Dendritic cell treated with granulocyte-macrophage colony-stimulating factor and Interleukin-4, amounts not matched to agents 40 ng/mL and 50 ng/mL, for 4 days (primary cell): ENCODE data around the gene MAML2.

Experiments
- H3K27ac Mint-ChIP-seq: one replicate; pipeline ENCODE4 v1.8.0; 2022; ENCODE audit warnings: mild to moderate bottlenecking, mixed read lengths
- H3K27me3 Mint-ChIP-seq: one replicate; pipeline ENCODE4 v1.8.0; 2022; ENCODE audit warnings: mild to moderate bottlenecking, mixed read lengths
- H3K36me3 Mint-ChIP-seq: one replicate; pipeline ENCODE4 v1.8.0; 2022; ENCODE audit warnings: low read depth, mixed read lengths
- H3K4me1 Mint-ChIP-seq: one replicate; pipeline ENCODE4 v1.8.0; 2022; ENCODE audit warnings: low read depth, mixed read lengths
- H3K4me3 Mint-ChIP-seq: one replicate; pipeline ENCODE4 v1.8.0; 2022; ENCODE audit warnings: mild to moderate bottlenecking, moderate library complexity, mixed read lengths
- H3K9me3 Mint-ChIP-seq: one replicate; pipeline ENCODE4 v1.8.0; 2022; ENCODE audit warnings: mixed read lengths
- intact Hi-C: fragments of 100-400 bp; cut with micrococcal nuclease; formaldehyde crosslinking; loops from one replicate; pipeline ENCODE4 v1.15.0; 2022

MAML2 gene

GRCh38 chr11:96085319-96085930 lies 257.6 kb downstream of the MAML2 start:
- H3K27ac Mint-ChIP-seq: no peak overlapping the region
- no peaks in the 10 kb centered on the region for H3K9me3 Mint-ChIP-seq
- intact Hi-C loops: no loop called here
- H3K4me3 Mint-ChIP-seq: no peak overlapping the region
- no peaks in the 10 kb centered on the region for H3K4me1 Mint-ChIP-seq
- H3K27me3 Mint-ChIP-seq: no peaks in the 10 kb centered on the region
- H3K36me3 Mint-ChIP-seq: no peaks in the 10 kb centered on the region

- Mint-ChIP-seq H3K27ac (no peak overlapping the region), H3K9me3 (no peaks in the 10 kb centered on the region), H3K4me3 (no peak overlapping the region)
These were observed 258.2 kb downstream of the MAML2 start for GRCh38 chr11:96084610-96085318.

GRCh38 chr11:96082936-96083335 lies 260.1 kb downstream of the MAML2 start:
- Mint-ChIP-seq H3K4me3 (no peak overlapping the region), H3K27me3 (no peaks in the 10 kb centered on the region), H3K9me3 (no peaks in the 10 kb centered on the region), H3K36me3 (no peaks in the 10 kb centered on the region), H3K4me1 (peaks cover 7% of the 10 kb centered on the region), H3K27ac (no peak overlapping the region)
- intact Hi-C loops: no loop called here

More at GRCh38 chr11:96084610-96085318, 258.2 kb downstream of the MAML2 start:
- Mint-ChIP-seq H3K36me3 (no peaks in the 10 kb centered on the region), H3K27me3 (no peaks in the 10 kb centered on the region), H3K4me1 (peaks cover 2% of the 10 kb centered on the region)
- intact Hi-C loops: no loop called here

- H3K36me3 Mint-ChIP-seq: no peaks in the 10 kb centered on the region
- H3K27ac Mint-ChIP-seq: no peak overlapping the region
- H3K4me1 Mint-ChIP-seq: peaks cover 7% of the 10 kb centered on the region
- no peaks in the 10 kb centered on the region for H3K9me3 Mint-ChIP-seq
- intact Hi-C loops: no loop called here
- no peaks in the 10 kb centered on the region for H3K27me3 Mint-ChIP-seq
- no peak overlapping the region for H3K4me3 Mint-ChIP-seq
These were observed 260.7 kb downstream of the MAML2 start for GRCh38 chr11:96082002-96082899.

GRCh38 chr11:96081561-96081960 lies 261.4 kb downstream of the MAML2 start:
- intact Hi-C loops: no loop called here
- Mint-ChIP-seq H3K27me3 (no peaks in the 10 kb centered on the region), H3K4me1 (peaks cover 7% of the 10 kb centered on the region), H3K9me3 (no peaks in the 10 kb centered on the region), H3K4me3 (no peak overlapping the region), H3K27ac (no peak overlapping the region), H3K36me3 (no peaks in the 10 kb centered on the region)

DNA sequence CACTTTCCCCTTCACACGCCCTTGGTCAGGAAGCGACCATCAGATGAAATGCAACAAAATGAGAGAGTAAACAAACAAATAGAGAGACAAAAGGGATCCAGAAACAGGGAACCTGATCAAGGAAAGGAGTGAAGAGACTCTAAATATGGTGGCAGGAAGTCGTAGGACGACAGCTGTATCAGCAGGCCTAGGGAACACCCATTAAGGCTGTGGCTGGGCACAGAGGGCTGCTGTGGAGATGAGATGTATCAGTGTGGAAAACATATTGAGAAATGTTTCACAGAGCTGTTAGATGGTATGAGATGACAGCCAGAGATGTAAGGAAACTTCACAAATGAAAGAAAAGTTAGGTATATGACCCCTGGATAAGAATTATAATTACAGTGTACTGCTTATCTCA lies 263.3 kb downstream of the MAML2 start:
- Mint-ChIP-seq H3K36me3 (no peaks in the 10 kb centered on the region), H3K9me3 (no peaks in the 10 kb centered on the region), H3K4me1 (peaks cover 26% of the 10 kb centered on the region), H3K27ac (no peak overlapping the region), H3K27me3 (no peaks in the 10 kb centered on the region), H3K4me3 (no peak overlapping the region)
- intact Hi-C loops: no loop called here

DNA sequence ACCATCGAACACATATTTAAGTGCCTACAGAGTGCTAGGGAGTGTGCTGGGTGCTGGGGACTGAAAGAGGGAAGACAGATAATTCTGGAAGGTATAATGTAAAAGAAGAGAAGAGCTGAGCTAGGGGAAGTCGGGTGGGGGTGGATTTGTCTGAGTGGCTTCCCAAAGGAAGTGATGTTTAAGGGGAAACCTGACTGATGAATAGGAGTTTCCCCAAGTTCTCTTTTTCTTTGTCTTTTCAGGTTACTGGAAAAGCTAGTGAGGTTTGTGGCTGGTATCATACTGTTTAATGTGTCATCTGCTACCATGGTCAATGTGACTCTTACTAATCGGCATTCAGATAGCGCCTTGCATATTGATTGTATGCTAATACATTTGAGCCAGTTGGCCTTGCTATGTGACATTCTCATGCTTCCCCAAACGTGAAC lies 267.4 kb downstream of the MAML2 start:
- intact Hi-C loops: no loop called here

GRCh38 chr11:96074551-96075310 lies 268.3 kb downstream of the MAML2 start:
- intact Hi-C loops: no loop called here
- Mint-ChIP-seq H3K27ac (no peak overlapping the region), H3K36me3 (no peaks in the 10 kb centered on the region), H3K4me1 (peaks cover 25% of the 10 kb centered on the region), H3K9me3 (no peaks in the 10 kb centered on the region), H3K27me3 (no peaks in the 10 kb centered on the region), H3K4me3 (no peak overlapping the region)

More for the DNA sequence above, 267.4 kb downstream of the MAML2 start:
- Mint-ChIP-seq H3K27ac (no peak overlapping the region), H3K4me1 (peaks cover 27% of the 10 kb centered on the region), H3K36me3 (no peaks in the 10 kb centered on the region), H3K4me3 (no peak overlapping the region), H3K9me3 (no peaks in the 10 kb centered on the region), H3K27me3 (no peaks in the 10 kb centered on the region)

DNA sequence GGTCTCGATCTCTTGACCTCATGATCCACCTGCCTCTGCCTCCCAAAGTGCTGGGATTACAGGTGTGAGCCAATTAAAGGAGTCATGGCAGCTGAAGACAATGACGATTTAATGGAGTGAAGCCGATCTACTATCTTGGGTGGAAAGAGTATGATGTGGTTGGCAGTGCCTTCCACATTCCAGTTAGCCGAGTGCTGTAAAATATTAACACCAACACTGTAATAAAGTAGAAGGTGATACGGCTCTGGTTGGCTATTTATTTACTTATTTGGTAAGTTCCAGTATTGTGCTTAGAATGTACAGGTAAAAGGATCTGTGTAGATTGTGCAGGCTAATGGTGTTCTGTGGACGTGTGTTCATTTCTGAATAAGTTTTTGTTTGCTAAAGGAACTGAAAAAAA lies 269.5 kb downstream of the MAML2 start:
- no peaks in the 10 kb centered on the region for H3K9me3 Mint-ChIP-seq
- intact Hi-C loops: no loop called here
- H3K36me3 Mint-ChIP-seq: no peaks in the 10 kb centered on the region
- no peak overlapping the region for H3K27ac Mint-ChIP-seq
- no peak overlapping the region for H3K4me3 Mint-ChIP-seq
- peaks cover 20% of the 10 kb centered on the region for H3K4me1 Mint-ChIP-seq
- no peaks in the 10 kb centered on the region for H3K27me3 Mint-ChIP-seq

DNA sequence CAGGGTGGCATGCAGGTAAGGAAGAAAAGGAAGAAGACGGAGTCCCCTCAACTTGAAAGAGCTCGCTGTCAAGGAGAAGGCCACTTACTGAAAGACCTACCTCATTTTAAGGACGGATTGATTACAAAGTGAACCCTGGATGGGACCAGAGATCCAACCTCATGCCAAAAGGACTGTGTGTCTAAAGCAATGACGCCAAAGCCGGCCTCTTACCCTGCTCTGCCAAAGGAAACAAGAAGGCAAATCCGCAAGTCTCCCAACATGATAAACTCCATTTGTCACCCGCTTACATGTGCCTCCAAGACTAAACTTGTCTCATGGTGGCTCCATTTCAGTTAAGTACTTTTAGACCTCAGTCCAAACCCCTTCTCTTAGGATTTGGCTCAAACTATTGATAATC lies 270.4 kb downstream of the MAML2 start:
- Mint-ChIP-seq H3K36me3 (no peaks in the 10 kb centered on the region), H3K27ac (no peak overlapping the region), H3K9me3 (no peaks in the 10 kb centered on the region), H3K27me3 (no peaks in the 10 kb centered on the region), H3K4me1 (peaks cover 20% of the 10 kb centered on the region), H3K4me3 (no peak overlapping the region)
- intact Hi-C loops: no loop called here

DNA sequence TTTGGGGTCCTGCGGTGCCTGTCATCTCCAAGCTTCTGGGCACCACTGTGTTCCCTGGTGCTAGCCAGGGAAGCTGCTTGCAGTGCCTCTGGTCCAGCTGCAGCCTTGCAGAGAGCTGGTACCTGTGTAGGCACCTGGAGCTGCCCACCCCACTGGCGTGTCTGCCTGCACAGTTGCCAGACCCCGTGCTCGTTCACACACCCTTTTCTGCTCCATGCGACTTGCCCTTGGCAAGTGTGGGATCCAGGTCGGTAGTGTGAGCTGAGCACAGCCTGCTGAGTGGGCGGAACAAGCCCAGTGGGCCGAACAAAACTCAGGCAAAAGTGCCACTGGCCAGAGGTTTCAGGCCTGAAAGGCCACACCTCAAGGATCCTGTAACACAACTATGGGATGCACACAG lies 272.5 kb downstream of the MAML2 start:
- Mint-ChIP-seq H3K27me3 (no peaks in the 10 kb centered on the region), H3K4me1 (peaks cover 9% of the 10 kb centered on the region), H3K27ac (no peak overlapping the region), H3K4me3 (no peak overlapping the region), H3K9me3 (no peaks in the 10 kb centered on the region), H3K36me3 (no peaks in the 10 kb centered on the region)
- intact Hi-C loops: no loop called here

DNA sequence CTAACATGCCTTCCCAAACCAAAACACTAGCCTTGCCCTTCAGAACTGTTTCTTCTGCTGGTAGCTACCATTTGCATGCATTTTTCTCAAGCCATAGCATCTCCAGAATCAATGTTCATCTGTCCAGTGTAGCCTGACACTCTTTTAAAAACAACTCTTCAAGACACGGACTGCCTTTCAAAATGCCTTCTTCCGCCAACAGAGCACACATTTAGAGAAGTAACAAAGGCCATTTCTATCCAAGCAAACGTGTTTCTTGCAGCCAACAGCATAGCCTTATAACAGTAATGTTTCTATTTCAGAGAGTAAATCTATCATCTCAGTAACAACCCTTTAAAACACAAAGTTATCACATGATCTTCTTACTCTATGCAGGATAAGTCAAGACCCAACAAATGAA lies 275.8 kb downstream of the MAML2 start:
- no peaks in the 10 kb centered on the region for H3K4me1 Mint-ChIP-seq
- H3K27me3 Mint-ChIP-seq: no peaks in the 10 kb centered on the region
- H3K9me3 Mint-ChIP-seq: no peaks in the 10 kb centered on the region
- no peak overlapping the region for H3K27ac Mint-ChIP-seq
- intact Hi-C loops: no loop called here
- H3K36me3 Mint-ChIP-seq: no peaks in the 10 kb centered on the region
- H3K4me3 Mint-ChIP-seq: no peak overlapping the region

DNA sequence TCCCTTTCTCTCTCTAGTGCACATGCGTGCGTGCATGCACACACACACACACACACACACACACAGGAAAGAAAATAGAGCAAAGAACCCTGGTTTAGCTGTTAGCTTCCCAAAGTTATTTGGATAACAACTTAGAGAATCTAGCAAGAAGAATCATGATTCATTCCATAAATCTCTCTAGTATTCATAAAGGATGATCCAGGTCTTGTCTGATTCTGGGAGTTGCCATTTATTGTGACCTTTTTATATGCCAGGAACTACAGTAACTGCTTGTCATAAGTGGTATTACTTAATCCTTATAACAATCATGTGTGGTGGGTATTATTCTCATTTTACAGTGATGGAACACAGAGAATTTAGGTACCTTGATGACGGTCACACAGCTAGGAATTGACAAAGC lies 277.6 kb downstream of the MAML2 start:
- intact Hi-C loops: no loop called here
- Mint-ChIP-seq H3K36me3 (no peaks in the 10 kb centered on the region), H3K27me3 (no peaks in the 10 kb centered on the region), H3K9me3 (no peaks in the 10 kb centered on the region), H3K27ac (no peak overlapping the region), H3K4me3 (no peak overlapping the region), H3K4me1 (no peaks in the 10 kb centered on the region)
